Stimulated activated CD4-positive, alpha-beta T cell treated with anti-CD3 and anti-CD28 coated beads, TNF-alpha, amount 100 ng/mL, for 4 hours (primary cell): ENCODE measurements around the gene AP1S1.

Source experiments
- DNase-seq, 3 experiments: peaks; one replicate each; pipeline ENCODE4 v3.0.0-alpha.2; 2020; ENCODE audit warnings: low read depth in 3 of 3

Gene AP1S1

DNA sequence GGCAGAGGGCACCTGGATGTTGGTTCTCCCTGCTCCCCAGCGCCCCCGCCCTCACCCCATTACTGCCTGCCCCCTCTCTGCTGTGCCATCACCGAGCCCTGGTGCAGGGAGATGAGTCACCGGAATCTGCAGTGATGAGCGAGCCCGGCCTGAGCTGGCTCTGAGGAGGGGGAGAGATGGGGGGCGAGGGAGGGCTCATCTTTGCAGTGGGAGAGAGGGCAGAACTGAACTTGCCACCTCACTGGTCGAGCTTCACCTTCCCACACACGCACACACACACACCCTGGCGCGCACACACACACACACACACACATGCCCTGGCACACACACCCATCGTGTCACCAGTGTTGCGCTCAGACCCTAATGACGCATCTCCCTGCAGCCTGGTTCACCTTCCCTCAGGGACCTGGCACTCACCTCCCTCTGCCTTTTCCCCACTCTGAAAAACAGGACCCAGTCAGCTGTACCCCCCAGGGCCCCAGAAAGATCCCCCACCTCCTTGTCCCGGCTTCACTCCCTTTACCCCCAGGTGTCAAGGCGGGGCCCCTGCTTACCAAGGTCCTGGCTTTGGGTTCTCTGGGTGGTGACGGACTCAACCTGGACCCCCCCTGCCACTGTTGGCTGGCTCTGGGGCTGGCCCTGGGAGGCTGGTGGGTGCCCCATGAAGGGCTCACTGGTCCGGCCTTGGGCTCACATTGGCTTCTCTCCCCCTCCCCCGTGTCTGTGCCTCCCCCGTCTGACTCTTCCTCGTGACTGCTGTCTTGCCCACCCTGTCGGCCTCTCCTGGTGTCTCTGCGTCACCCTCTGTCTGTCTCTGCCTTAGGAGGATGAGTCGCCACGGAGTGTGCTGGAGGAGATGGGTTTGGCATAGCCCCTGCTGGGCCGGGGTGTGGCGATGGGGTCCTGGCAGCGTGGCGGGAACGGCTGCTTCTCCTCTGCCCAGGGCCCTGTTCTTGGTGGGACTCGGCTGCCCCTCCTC is 5.7 kb downstream of the AP1S1 start:
- DNase-seq: no peak

GRCh38 chr7:101160910-101161309 is 6.6 kb downstream of the AP1S1 start:
- DNase-seq: no peak

GRCh38 chr7:101161692-101162471 is 7.6 kb downstream of the AP1S1 start:
- DNase-seq: no peak

DNA sequence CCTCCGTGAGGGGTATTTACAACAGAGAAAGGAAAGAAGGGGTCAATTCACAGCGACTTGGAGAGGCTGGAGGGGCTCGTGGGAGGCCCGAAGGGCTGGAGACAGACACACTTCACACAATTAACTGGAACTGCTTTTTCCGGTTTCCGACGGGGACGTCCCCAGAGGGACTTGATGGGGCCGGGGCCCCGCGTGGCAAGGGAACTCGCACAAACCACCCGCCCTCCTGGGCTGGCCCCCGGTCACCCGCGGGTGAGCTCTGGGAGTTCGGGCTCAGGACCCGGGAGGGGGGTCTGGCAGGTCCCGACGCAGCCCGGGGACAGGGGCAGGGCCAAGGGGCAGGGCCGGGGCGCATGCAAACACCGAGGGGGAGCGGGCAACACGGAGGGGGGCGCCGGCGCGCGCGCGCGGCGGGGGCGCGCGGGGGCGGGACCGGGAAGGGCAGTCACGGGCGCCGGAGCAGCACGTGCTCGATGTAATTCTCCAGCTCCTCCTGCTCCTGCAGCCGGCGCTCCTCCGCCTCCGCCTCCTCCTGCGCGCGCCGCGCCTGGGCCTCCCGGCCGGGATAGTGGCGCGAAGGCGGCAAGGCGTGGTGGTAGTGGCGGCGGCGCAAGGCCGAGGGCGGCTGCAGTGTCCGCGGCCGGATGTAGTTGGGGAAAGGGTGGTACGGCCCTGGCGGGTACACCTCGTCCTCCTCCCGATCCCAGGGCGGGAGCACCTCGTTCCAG is 8.4 kb downstream of the AP1S1 start:
- no peak for DNase-seq

DNA sequence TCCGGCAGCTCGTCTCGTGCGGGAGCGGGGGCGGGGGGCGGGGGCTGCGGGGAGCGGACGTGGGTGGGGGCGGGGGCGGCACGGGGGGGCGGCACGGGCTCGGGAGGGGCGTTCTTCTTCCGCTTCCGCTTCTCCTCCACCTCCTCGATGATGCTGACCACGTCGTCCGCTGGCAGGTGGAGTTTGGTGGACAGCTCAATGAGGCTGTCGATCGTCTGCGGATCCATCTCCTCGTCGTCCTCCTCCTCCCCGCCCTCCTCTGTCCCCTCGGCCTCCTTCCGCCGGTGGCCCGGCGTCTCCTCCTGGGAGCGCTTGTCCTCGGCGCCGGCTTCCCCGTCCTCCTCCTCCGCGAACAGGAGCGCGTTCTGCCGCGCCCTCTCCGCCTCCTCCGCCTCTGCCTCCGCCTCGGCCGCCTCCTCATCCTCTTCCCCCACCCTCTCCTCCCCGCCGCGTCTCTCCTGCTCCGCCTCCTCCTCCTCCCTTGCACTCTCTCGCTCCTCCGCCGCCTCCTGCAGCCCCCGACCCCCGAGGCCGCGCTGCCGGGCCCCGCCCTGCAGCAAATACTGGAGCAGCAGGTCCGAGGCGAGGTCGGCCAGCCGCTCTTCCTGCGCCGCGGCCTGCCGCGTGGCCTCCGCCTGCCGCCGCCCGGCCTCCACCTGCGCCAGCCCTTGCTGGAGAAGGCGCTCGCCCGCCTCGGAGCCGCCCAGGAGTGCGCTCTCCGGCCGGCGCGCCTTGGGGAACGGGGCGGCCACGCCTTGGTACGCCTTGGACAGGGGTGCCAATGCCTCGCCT is 9.2 kb downstream of the AP1S1 start:
- no peak for DNase-seq

GRCh38 chr7:101164071-101164840 is 10.0 kb downstream of the AP1S1 start:
- no peak for DNase-seq

GRCh38 chr7:101165075-101165957 is 11.0 kb downstream of the AP1S1 start, which contains the start of gene VGF:
TSS of gene VGF (minus strand) at chr7:101165569. CDS start at chr7:101164843, 726 bp downstream.
- peak; percentile 80 to 82 (median 81) for DNase-seq

GRCh38 chr7:101165958-101166647 is 11.8 kb downstream of the AP1S1 start:
- DNase-seq: no peak

GRCh38 chr7:101166648-101166908 is 12.3 kb downstream of the AP1S1 start:
- no peak for DNase-seq

DNA sequence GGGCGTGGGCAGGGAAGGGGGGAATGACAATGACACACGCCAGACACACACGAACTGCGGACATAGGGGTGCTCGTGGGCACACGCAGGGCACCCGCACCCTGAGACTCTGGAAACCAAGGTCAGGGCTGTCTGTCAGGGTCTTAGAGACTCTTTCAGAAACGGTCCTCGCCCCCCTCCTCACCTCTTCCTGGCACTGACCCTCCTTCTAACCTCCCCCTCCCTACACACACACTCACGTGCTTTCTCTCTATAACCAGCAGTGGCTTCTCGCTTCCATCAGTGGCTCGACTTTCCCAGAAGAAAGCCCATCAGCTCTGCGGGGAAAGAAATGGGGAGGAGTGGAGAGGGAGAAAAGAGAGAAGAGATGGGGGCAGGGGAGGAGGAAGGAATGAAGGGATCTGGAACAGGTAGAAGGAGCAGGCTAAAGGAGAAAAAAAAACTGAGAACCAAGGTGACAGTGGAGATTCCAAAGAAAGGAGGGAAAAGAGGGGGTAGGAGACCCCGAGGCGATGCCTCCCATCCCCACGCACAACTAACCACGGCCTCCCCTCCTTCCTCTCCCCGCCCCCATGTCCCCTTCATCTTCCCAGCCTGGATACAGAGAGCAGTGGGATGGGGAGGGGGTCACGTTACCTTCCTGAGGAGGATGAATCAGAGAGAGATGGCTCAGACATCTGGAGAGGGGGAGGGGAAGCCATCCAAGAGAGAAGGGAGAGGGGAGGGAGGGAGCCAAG is 12.8 kb downstream of the AP1S1 start:
- DNase-seq: no peak

DNA sequence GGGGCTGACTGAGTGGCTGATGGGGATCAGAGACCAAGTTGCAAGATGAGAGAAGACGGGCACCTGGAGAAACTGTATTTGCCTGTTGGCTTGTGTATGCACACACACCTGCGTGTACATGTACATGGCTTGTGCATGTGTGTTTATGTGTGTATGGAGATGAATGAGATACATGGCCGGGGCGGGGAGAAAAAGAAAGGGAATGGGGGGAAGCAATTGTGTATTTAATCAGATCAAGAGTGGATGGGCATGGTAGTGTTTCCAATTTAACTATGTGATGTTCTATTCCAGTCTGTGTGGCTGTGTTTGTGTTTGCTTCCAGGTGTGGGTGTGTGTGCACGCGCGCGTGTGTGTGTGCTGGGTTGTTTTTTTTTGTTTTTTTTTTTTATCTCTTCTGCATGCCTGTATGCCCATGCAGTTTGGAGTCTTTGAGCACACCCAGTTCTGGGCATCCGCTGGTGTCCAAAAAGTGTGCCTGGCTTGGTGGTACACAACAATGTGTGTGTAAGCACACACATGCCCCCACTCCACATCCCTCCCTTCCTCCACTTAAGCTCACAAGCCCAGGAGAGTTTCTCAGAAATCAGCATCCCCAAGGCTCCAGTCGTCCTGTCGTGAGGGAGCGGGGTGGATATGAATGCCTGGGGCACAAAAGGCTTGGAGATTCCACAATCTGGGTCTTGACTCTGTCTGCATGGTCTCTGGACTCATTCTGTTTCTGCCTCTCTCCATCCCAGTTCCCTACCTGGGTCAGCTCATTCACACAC is 13.6 kb downstream of the AP1S1 start:
- DNase-seq: no peak

DNA sequence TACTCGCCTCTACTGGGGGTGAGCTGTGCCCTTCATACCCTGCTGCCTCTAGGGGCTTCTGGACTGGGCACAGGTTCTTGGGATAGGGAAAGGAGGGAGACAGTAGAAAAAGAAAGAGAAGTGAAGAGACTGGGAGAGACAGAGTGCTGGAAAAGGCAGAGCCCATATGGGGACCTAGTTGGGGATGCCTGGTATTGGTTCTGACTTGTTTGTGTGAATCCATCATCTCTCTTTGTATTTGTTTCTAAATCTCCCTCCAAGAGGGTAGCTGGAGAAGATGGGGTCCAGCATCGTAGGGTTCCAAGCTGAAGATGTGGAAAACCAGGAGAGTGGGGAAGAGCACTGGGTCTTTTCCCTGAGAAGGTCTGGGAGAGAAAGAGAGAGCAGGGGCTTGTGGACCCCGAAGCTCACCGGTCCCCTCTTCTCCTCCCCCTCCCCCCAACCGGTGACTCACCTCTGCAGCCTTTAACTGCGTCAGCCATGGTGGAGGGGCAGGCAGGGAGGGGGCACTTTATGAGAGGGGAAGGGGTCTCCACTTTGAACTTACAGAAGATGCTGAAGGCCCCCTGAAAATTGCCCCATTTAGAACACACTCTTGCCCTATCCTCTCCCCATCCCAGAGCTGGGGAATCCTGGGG is 14.3 kb downstream of the AP1S1 start:
- no peak for DNase-seq

GRCh38 chr7:101169110-101169837 is 15.0 kb downstream of the AP1S1 start:
- DNase-seq: no peak

DNA sequence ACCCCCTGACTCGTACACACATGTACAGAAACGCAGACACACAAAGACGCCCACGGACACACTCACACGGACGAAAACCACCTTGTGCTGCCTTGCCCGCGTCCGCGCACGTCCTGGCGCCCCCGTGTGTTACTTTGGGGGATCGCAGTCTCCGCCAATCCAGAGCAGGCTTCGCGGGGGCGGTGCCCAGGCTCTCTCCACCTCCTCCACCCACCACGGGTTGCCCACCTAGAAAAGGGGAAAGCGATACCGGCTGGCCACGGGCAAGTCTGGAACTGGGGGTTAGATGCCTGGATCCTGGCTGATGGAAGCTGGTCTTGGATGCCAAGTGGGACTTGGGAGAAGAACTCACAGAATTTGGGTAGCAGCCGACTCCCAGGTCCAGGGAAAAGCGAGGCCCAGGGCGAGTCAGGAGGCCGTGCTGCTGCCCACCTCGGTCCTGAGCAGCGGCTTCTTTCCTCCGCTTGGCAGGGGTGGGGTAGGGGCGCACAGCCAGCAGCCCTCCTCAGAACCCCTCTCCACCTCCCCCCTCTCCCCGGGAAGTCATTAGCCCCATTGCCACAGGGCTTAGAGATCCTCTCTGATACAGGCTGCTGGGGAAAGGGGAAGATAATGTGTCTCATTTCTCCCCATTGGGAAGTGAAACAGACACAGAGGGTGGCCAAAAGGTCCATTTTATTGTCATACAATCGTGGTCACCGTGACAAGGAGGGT is 15.7 kb downstream of the AP1S1 start:
- peak; percentile 68 to 78 (median 70) for DNase-seq

DNA sequence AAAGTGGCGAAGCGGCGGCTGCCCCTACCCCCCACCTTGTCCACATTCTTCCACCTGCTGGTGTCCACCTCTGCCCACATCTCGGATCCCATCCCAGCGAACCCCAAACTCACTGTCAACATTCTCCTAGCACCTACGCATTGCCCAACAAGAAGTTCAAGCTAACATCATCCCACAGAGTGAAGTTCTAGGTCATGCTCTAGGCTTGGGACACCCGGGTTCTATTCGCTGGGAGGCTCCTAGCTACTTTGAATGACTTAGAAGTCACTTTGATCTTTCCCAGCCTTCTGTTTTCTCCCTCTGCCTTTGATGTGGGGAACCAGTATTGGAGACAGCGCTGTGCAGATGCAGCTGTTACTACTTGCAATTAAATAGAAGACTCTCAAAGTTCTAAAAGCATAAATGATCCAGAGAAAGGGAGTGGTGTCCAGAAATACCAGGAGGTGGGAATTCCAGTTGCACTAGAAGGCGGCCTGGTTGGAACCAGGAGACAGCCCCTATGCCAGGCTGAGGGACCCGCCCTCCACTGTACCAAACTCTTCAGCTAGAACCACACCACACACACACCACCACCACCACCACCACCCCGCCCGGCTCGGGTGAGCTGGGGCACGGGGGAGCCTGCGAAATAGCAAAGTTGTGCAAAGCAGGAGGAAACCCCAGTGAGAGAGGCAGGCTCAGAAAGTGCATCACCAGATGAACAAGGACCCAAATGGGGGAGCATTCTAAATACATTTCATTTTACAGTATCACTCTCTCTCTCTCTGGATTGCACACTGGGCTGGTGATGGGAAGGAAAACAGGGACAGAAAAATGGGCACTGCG is 16.6 kb downstream of the AP1S1 start:
- no peak for DNase-seq
